Mucosa of descending colon (tissue), 3 donors: Measurements from ENCODE around the gene RAB5IF. TPM values are rescaled to one million over a fixed set of nuclear protein-coding genes. Genes with fewer than 3 reads are reported as not detected.

Source experiments
- ATAC-seq: fragments of 200-7000 bp; cut with Tn5 transposase; one replicate; pipeline ENCODE4 v1.9.1; 2020; ENCODE audit warnings: mild to moderate bottlenecking, moderate library complexity
- DNase-seq, 3 donors: peaks; one replicate each; pipeline ENCODE4 v3.0.0-alpha.2; 2020
- H3K36me3 ChIP-seq: fragments of 200-600 bp; one replicate; pipeline ENCODE4 v1.8.0; 2021; ENCODE audit warnings: low read depth, mild to moderate bottlenecking
- H3K4me1 ChIP-seq: fragments of 200-600 bp; one replicate; pipeline ENCODE4 v1.8.0; 2021; ENCODE audit warnings: low read depth, mild to moderate bottlenecking
- H3K4me3 ChIP-seq: fragments of 200-600 bp; one replicate; pipeline ENCODE4 v1.8.0; 2021; ENCODE audit warnings: mild to moderate bottlenecking
- H3K9me3 ChIP-seq: fragments of 200-600 bp; one replicate; pipeline ENCODE4 v1.8.0; 2021; ENCODE audit warnings: mild to moderate bottlenecking
- intact Hi-C, 2 donors: fragments of 100-400 bp; cut with DNase I in 1 of 2; cut with micrococcal nuclease in 1 of 2; formaldehyde crosslinking; loops; one replicate each; pipeline versions ENCODE4 v1.11.0 to v1.11.1; 2022; cut with DNase I, micrococcal nuclease
- total RNA-seq, 3 donors: library from RNA; stranded (reverse); fragmentation: NEBNext Ultra II Directional in 2 of 3; extraction: Animal tissue kit (Norgen Biotek cat#: 25700) in 2 of 3; gene quantifications; one replicate each; pipeline versions ENCODE4 v1.2.1 to v1.2.4, GENCODE V29; 2021 to 2023
- TF ChIP-seq, protein P1 (sequence below): fragments of 200-600 bp; IDR thresholded peaks from one replicate; pipeline ENCODE4 v1.8.0; 2022; ENCODE audit warnings: antibody characterized with exemption, mild to moderate bottlenecking
- donor health status: DM: no; HTN: no; CAD: no; lungs with moderate emphysema.
- donor health status: DM: no; HTN: no; CAD: no.
- donor health status: DM: no; HTN: yes; CAD: no.

Gene RAB5IF
- total RNA-seq, 3 donors from 2014 or later, result 96.2 to 150 (median 128) TPM

DNA sequence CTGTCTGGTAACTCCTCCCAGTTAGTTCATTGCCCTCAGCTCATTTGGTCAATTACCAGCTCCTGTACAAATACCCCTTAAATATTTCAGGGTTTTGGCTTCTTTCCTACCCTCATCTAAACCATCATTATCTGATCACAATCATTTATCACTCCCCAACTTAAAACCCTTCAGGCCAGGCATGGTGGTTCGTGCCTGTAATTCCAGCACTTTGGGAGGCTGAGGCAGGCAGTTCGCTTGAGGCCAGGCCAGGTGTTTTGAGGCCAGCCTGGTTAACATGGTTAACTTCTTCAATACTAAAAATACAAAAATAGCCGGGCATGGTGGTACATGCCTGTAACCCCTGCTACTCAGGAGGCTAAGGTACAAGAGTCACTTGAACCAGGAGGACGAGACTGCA is 22.8 kb upstream of the RAB5IF start:
- no peak overlapping the region for H3K4me3 ChIP-seq
- TF ChIP-seq, protein P1, sequence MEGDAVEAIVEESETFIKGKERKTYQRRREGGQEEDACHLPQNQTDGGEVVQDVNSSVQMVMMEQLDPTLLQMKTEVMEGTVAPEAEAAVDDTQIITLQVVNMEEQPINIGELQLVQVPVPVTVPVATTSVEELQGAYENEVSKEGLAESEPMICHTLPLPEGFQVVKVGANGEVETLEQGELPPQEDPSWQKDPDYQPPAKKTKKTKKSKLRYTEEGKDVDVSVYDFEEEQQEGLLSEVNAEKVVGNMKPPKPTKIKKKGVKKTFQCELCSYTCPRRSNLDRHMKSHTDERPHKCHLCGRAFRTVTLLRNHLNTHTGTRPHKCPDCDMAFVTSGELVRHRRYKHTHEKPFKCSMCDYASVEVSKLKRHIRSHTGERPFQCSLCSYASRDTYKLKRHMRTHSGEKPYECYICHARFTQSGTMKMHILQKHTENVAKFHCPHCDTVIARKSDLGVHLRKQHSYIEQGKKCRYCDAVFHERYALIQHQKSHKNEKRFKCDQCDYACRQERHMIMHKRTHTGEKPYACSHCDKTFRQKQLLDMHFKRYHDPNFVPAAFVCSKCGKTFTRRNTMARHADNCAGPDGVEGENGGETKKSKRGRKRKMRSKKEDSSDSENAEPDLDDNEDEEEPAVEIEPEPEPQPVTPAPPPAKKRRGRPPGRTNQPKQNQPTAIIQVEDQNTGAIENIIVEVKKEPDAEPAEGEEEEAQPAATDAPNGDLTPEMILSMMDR, result no peak
- no peaks in the 10 kb centered on the region for H3K9me3 ChIP-seq
- no peaks in the 10 kb centered on the region for H3K36me3 ChIP-seq
- H3K4me1 ChIP-seq, result no peaks in the 10 kb centered on the region
- ATAC-seq (no peak), DNase-seq (no peak)
- intact Hi-C loops, result no loop called here

DNA sequence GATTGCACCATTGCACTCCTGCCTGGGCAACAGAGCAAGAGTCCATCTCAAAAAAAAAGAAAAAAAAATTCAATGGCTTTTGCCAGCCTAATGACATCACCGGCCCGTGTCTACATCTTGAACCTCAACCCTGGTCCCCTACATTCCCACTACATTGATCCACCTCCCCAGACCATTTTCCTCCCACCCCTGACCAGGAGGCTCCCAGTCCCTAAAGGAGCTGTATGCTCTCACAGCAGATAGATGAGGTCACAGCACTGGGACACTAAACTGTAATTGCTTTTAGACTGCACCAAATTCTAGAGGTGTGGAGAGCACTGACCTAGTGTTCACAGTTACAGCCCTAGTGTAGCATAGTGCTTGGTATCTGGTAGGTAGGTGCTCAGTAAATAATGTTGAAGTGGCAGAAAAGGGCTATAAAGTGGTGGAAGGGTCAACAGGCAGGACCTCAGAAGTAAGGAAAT is 21.5 kb upstream of the RAB5IF start:
- TF ChIP-seq, protein P1, result no peak
- Histone ChIP-seq H3K4me1 (no peaks in the 10 kb centered on the region), H3K4me3 (no peak overlapping the region), H3K36me3 (no peaks in the 10 kb centered on the region), H3K9me3 (no peaks in the 10 kb centered on the region)
- DNase-seq (no peak), ATAC-seq (no peak)
- intact Hi-C loops, result no loop called here

DNA sequence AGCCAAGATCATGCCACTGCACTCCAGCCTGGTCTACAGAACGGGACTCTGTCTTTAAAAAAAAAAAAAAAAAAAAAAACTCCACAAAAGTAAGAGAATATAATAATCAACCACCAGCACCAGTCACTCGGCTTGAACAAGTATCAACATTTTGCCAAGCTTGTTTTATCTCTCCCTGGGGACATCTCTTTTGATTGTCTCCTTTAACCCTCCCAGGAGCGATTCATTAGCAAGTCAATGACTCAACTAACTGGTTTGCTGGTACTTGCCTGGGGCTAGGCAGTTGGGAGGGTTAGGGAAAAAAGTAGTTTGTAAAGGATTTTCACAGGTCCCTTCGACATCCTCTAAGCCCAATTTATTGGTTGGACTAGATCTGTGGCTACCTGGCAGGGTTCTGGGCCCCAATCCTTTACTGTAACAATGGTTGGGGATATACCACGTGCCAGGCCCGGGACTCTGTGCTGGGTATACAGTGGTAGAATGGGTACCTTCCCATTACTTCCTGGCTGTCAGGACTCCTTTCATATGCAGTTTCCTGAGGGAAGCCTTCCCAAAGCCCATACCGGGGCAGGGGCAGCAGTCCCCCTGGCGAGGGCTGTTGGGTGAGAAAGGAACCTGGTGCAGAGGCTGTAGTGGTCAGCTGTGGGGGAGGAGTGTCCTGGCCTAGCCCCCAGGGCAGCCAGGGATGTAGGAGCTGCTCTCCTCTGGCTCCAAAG is 20.0 kb upstream of the RAB5IF start:
- Histone ChIP-seq H3K4me1 (no peaks in the 10 kb centered on the region), H3K36me3 (no peaks in the 10 kb centered on the region), H3K9me3 (no peaks in the 10 kb centered on the region), H3K4me3 (no peak overlapping the region)
- DNase-seq (no peak), ATAC-seq (no peak)
- intact Hi-C loops, result no loop called here
- TF ChIP-seq, protein P1, result no peak

DNA sequence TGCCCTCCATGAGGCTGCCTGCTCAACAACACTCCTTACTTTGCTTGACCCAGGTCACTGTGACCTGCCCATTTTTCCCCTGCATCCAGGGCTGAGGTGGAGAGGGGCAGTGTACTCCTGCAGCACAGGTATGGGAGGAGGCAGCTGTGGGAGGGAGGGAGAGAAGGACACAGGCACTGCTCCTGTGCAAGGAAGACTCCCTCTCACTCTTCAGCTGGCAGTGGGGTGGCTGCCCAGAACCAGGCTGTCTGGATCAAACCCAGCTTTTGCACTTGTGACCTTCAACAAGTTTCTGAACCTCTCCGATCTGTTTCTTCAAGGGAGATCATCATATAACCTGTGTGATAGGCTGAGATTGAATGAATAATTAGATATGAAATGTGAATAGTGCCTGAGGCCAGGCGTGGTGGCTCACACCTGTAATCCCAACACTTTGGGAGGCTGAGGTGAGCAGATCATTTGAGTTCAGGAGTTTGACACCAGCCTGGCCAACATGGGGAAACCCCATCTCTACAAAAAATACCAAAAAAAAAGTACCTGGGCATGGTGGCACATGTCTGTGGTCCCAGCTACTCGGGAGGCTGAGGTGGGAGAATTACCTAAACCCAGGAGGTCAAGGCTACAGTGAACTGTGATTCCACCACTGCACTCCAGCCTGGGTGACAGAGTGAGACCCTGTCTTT is 18.1 kb upstream of the RAB5IF start:
- H3K4me1 ChIP-seq, result no peaks in the 10 kb centered on the region
- TF ChIP-seq, protein P1, result no peak
- no peak for DNase-seq
- no peaks in the 10 kb centered on the region for H3K36me3 ChIP-seq
- intact Hi-C loops, result no loop called here
- no peak for ATAC-seq
- no peaks in the 10 kb centered on the region for H3K9me3 ChIP-seq
- H3K4me3 ChIP-seq, result no peak overlapping the region

DNA sequence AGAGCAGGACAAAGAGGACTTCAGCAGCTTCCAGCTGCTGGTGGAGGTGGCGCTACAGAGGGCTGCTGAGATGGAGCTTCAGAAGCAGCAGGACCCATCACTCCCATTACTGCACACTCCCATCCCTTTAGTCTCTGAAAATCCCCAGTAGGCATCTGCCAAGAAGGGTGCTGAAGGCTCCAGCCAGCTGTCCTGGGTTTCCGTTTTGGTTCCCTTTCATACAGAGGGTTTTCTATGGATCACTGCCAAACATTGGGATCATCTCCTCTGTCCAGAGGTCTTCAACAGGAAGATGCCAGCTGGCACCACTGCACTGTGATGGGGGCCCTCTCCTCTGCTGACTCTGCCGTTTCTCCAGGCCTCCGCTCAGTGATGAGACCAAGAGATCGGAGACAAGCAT is 14.3 kb upstream of the RAB5IF start:
- intact Hi-C loops, result loop anchor here in 1 of 2 donors (5.0 kb wide), 1 partner anchor 34 kb away; no protein-coding TSS in a partner anchor
- DNase-seq, result no peak
- ATAC-seq, result no peak
- H3K36me3 ChIP-seq, result no peaks in the 10 kb centered on the region
- no peaks in the 10 kb centered on the region for H3K9me3 ChIP-seq
- no peaks in the 10 kb centered on the region for H3K4me1 ChIP-seq
- H3K4me3 ChIP-seq, result no peak overlapping the region
- TF ChIP-seq, protein P1, result no peak
